Astrocyte (in vitro differentiated cells and primary cell): ENCODE data around the gene CYTH4.
"Not testable (repeated sequence)": the region's sequence is repeated elsewhere in the genome, so short reads cannot be mapped to it uniquely, and the experiment has no call there.

Source experiments
- EZH2 ChIP-seq: IDR thresholded peaks from 2 replicates; pipeline ENCODE4 v1.6.1; 2012; ENCODE audit warnings: mild to moderate bottlenecking, low read length, inconsistent platforms; ENCODE audit not compliant: insufficient read depth
- TF ChIP-seq, protein P1 (sequence below): IDR thresholded peaks from 2 replicates; pipeline ENCODE4 v1.5.1; 2011; ENCODE audit warnings: low read depth, mild to moderate bottlenecking, inconsistent platforms, low read length, moderate library complexity; ENCODE audit not compliant: insufficient read depth

DNA sequence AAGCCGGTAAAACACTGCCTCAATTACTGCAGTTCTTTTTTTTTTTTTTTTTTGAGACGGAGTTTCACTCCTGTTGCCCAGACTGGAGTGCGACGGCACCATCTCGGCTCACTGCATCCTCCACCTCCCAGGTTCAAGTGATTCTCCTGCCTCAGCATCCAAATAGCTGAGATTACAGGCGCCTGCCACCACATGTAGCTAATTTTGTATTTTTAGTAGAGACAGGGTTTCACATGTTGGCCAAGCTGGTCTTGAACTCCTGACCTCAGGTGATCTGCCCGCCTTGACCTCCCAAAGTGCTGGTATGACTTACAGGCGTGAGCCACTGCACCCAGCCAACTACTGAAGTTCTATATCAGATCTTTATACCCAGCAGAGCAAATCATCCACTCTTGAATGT lies 30.5 kb upstream of the CYTH4 start:
- TF ChIP-seq, protein P1, sequence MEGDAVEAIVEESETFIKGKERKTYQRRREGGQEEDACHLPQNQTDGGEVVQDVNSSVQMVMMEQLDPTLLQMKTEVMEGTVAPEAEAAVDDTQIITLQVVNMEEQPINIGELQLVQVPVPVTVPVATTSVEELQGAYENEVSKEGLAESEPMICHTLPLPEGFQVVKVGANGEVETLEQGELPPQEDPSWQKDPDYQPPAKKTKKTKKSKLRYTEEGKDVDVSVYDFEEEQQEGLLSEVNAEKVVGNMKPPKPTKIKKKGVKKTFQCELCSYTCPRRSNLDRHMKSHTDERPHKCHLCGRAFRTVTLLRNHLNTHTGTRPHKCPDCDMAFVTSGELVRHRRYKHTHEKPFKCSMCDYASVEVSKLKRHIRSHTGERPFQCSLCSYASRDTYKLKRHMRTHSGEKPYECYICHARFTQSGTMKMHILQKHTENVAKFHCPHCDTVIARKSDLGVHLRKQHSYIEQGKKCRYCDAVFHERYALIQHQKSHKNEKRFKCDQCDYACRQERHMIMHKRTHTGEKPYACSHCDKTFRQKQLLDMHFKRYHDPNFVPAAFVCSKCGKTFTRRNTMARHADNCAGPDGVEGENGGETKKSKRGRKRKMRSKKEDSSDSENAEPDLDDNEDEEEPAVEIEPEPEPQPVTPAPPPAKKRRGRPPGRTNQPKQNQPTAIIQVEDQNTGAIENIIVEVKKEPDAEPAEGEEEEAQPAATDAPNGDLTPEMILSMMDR, result not testable (repeated sequence)
- not testable (repeated sequence) for TF ChIP-seq EZH2
